ENCODE results near the gene NMNAT2.
A peak's percentile ranks its signal among the peaks of the same experiment; 100 is the strongest.
"Not testable (repeated sequence)": the region's sequence is repeated elsewhere in the genome, so short reads cannot be mapped to it uniquely, and the experiment has no call there.

The NMNAT2 gene

GRCh38 chr1:183288583-183288982 is 129.6 kb downstream of the NMNAT2 start:
- DNase-seq (ENCODE audit: low spot score) = no peak

DNA sequence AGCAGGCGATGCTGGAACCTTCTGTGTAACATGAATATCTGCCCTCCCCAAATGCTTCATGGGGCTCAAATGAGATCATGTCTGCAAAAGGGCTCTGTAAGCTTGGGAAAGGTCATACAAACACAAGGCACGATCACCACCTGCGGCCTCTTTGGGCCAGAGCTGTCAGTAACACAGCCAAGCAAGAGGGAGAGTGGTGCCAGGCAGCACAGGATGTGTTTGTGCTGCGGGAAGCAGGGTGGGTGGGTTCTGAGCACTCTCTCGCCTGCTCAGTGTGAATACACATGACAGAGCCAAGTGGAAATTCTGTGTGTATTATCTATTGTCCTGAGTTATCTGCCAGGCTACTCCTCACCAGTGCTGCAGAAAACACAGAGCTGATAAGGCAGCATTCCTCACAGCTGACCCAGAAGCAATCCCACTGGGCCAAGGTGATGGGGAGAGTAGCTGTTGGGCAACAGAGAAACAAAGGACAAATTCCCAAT is 130.9 kb downstream of the NMNAT2 start:
- no peak for DNase-seq (ENCODE audit: low spot score)

DNA sequence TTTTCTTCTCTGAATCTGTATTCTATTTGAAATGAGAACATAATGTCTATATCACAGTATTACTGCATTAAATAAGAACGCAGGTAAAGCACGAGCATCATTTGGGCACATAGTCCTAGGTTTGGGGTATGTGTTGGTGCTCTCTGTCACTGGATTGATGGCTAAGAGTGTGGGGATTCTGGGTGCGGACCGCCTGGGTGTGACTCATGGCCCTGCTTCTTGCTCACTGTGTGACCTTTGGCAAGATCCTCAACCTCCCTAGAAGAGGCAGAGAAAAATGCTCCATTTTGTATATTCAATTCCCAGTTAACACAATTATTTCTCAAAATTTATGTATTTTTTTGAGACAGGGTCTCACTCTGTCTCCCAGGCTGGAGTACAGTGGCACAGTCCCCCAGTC is 132.4 kb downstream of the NMNAT2 start:
- DNase-seq (ENCODE audit: low spot score) = no peak

GRCh38 chr1:183285256-183285655 is 132.9 kb downstream of the NMNAT2 start:
- no peak for DNase-seq (ENCODE audit: low spot score)

DNA sequence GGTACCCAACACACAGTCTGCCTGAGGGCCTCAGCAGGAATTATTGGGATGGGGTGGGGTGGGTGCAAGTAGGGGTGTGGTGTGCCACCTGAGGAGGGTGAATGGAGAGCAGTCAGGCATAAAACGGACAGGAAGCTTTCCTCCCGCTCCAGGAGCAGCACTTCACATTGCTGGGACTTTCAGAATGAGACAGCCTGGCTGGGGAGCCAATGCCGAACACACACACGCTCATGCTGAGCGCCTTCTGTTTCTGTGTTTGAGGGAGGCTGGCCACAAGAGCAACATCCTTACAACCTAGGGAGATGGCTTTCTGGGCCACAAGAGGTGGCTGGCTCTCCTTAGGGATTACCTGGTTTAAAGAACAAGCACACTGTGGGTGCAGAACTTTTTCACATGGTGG is 134.1 kb downstream of the NMNAT2 start:
- DNase-seq (ENCODE audit: low spot score) = no peak

GRCh38 chr1:183283286-183283685 is 134.9 kb downstream of the NMNAT2 start:
- no peak for DNase-seq (ENCODE audit: low spot score)

GRCh38 chr1:183282101-183282855 is 135.9 kb downstream of the NMNAT2 start:
- no peak for DNase-seq (ENCODE audit: low spot score)

GRCh38 chr1:183281553-183282091 is 136.6 kb downstream of the NMNAT2 start:
- peak; percentile 55 for DNase-seq (ENCODE audit: low spot score)

GRCh38 chr1:183281039-183281438 is 137.1 kb downstream of the NMNAT2 start:
- no peak for DNase-seq (ENCODE audit: low spot score)

GRCh38 chr1:183279835-183280234 is 138.3 kb downstream of the NMNAT2 start:
- no peak for DNase-seq (ENCODE audit: low spot score)

GRCh38 chr1:183278739-183279591 is 139.2 kb downstream of the NMNAT2 start:
- DNase-seq (ENCODE audit: low spot score) = no peak

DNA sequence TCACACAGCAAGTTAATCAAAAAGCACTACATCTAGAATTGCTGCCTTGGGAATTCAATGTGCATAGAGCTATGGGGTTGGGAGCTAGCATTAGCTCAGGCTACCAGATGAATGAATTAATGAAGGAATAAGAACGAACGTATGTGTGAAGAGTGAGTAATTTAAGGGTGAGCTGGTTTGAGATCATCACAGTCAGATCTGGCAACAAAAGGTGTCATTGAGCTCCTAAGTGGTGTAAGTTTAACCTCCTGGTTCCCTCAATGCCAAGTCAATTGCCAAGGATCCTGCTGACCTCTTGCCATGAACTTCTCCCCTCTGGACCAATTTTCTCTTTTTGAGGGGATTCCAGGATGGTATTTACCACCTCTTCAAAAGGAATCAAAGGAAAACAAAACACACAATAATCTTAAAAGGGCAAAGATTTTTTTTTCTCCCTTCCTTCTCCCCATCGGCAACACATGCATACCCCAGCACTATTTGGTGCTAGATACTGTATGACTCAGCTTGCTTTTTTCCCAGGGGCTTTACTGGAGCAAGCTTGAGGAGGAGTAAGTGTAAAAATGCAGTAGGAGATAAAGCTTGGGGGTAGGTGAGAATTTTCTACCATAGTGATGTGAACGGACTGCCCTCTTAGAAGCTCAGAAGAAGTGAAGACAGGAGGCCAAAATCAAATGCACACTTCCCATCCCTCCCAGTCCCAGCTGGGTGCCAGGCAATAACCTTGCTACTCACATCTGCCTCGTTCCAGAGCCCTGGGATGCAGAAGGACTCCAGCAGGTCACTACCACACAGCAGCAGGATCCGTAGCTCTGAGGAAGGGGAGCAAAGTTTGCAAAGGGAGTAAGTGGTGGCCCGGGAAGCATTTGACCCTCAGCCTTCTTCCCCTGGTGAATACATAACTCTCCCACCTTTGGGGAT is 140.1 kb downstream of the NMNAT2 start:
- DNase-seq (ENCODE audit: low spot score) = no peak

DNA sequence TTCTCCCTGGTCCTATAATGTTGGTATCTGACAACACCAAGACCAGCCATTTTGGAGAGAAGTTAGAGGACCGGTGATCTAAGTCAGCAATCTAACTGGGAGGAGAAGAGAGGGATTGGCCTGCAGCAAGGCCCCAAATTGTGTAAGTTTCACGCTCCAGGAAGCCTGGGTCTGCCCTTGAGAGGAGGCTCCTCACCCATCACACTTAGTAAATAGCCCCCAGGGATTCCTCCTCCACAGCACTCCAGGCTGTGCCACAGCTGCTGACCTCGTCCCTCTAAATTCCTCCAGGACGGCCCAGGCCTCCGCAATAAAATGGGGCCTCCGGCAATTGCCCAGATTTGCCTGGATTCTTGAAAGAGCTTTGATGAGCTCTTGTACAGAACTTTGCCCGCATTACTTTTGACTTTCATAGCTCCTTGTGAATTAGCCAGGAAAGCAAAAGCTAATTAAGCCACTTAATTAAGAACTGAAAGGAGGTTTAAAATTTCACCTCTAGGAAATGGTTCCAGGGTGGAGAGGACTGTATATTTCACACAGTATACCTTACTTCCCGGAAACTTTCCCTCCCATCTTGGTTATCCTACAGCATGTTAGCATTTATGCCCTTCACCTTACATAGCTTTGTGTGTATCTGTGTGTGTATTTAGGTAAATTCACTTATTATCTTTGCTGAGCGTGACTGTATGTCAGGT is 141.6 kb downstream of the NMNAT2 start:
- DNase-seq (ENCODE audit: low spot score) = no peak

GRCh38 chr1:183275322-183275721 is 142.9 kb downstream of the NMNAT2 start:
- no peak for DNase-seq (ENCODE audit: low spot score)

DNA sequence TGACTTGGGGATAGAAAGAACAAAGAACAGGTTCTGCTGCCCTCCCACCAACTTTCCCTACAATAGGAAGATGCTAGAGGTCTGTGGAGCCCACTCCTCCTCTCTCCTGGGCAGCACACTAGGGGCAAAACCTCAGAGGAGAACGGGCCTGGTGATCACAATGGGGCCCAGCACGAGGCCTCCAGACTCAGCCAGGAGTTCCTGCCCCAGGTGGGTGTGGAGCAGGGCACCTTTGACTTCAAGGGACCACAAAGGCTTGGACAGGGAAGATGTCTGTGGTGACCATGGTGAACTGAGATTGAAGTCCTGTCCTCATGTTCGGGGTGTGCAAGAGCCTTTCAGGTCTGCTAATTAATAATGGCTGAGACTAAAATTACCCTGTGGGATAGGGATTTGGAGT is 143.3 kb downstream of the NMNAT2 start:
- DNase-seq (ENCODE audit: low spot score) = no peak

DNA sequence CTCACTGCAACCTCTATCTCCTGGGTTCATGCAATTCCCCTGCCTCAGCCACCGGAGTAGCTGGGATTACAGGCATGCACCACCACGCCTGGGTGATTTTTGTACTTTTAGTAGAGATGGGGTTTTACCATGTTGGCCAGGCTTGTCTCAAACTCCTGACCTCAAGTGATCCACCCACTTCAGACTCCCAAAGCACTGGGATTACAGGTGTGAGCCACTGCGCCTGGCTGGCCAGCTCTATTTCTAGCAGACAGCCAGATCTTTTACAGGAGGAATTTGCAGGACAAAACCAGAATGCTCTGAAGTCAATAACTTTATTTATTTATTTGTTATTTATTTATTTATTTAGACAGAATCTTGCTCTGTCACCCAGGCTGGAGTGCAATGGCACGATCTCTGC is 144.2 kb downstream of the NMNAT2 start:
- DNase-seq (ENCODE audit: low spot score) = not testable (repeated sequence)

DNA sequence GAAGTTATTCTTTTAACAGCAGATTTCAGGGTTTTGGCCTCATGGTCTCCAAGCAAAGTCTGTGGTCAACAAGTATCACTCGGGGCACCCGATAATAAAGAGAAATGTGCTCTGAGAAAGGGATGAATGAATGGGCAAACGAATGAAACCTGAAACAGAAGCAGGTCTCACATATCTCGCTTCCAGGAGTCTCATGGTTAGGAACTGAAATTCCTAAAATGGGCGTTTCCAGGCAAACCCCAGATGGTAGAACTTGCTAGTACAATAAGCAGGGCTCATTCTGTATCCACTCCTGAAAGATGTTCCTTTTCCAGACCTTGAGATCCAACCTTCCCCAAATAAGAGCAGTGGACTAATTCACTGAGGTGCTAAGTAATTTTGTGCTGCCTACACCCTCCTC is 144.9 kb downstream of the NMNAT2 start:
- DNase-seq (ENCODE audit: low spot score) = no peak

DNA sequence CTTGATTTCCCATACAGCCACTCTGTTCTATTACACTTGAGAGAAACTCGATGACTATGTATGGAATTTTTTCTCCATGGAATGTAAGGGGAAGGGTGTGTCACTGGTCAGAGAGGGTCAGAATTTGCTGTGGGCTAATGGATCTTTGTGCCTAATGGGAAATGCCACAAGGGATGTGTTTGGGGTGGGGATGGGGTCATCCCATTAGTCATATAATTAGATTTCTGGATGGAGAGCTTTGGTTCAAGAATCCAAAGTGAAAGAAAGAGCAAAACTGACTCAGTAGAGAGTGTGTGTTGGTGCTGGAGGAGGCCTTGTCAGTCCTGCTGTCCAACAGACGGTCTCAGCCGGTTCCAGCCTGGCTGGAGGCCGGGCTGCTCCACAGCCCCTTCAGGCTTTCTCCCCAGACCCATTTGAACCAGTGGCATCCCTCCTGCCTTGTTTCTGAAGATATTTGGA is 145.8 kb downstream of the NMNAT2 start:
- no peak for DNase-seq (ENCODE audit: low spot score)

DNA sequence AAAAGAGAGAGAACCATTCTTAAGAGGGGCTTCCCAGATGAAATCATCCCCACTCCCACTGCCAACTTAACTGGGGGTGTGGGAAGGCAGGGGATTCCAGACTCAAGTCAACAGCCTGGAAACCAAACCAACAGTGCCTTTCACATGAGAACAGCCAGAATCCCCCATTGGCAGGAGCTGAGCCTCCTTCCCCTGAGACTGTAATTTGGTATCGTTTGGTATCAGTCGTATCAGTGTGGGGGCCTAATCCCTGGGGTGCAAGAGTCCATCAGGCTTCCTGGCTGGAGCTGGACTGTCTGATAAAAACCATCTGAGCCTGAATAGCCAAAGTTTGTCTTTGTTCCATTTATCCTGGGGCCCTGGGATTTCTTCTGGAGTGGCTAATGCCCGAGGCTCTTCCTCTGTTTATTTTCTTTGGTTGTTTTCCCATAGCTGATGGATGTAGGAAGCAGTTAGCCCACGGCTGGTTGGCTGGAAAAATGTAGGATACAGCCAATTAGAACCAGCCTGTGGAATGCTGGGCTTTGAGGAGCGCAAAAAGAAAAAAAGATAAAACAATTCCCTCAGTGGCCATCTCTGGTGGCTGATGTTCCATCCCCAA is 147.5 kb downstream of the NMNAT2 start:
- DNase-seq (ENCODE audit: low spot score) = no peak

GRCh38 chr1:183267646-183268431 is 150.3 kb downstream of the NMNAT2 start:
- no peak for DNase-seq (ENCODE audit: low spot score)
